Measurements from ENCODE around the gene CASR.

Gene CASR

DNA sequence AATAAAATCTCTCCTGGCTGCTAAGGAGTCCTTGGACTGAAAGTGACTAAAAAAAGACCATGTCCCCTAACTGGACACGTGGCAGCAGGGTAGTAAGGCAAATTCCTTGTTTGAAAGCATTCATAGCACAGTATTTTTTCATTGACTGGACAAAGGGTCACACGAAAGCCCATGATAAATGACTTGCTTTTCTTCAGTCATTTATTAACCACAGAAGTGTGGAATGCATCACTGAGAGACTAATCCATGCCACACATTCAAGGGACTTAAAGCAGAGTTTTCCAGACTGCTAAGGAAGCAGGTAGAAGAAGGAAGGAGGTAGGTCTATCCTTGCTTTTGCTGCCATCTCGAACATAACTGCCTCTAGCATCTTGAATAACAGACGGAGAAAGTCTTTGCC is 31.2 kb downstream of the CASR start:
- Histone ChIP-seq H3K4me3 (ENCODE audit: insufficient read depth, low read length, poor library complexity, severe bottlenecking) (no peak overlapping the region), H3K9me3 (ENCODE audit: insufficient read depth, low read length) (no peaks in the 10 kb centered on the region), H3K9ac (ENCODE audit: low read length) (no peak overlapping the region), H3K27me3 (ENCODE audit: low read length) (no peaks in the 10 kb centered on the region), H3K79me2 (ENCODE audit: insufficient read depth, low read length) (no peaks in the 10 kb centered on the region), H2AFZ (ENCODE audit: low read depth, low read length, severe bottlenecking) (no peak overlapping the region), H3K9me2 (replicated peaks; ENCODE audit: insufficient read depth, low read length) (no peaks in the 10 kb centered on the region), H3K27ac (ENCODE audit: low read depth, low read length) (no peak overlapping the region), H3F3A (ENCODE audit: insufficient read depth) (no peaks in the 10 kb centered on the region), H3K4me2 (ENCODE audit: low read depth, low read length, poor library complexity, severe bottlenecking) (no peak overlapping the region), H3K36me3 (ENCODE audit: low read length) (no peaks in the 10 kb centered on the region), H4K20me1 (ENCODE audit: low read depth, low read length) (no peaks in the 10 kb centered on the region)
- TF ChIP-seq EZH2phosphoT487 (conservative IDR thresholded peaks at IDR 0.05; ENCODE audit: low read length) (no peak), CTCF (IDR thresholded peaks at IDR 0.05; ENCODE audit: insufficient read depth, low read length, poor library complexity, severe bottlenecking) (no peak)

- Histone ChIP-seq H3K27me3 (ENCODE audit: low read length) (no peaks in the 10 kb centered on the region), H3K79me2 (ENCODE audit: insufficient read depth, low read length) (no peaks in the 10 kb centered on the region), H3K4me2 (ENCODE audit: low read depth, low read length, poor library complexity, severe bottlenecking) (no peak overlapping the region), H3K9me3 (ENCODE audit: insufficient read depth, low read length) (no peaks in the 10 kb centered on the region), H3F3A (ENCODE audit: insufficient read depth) (no peaks in the 10 kb centered on the region), H3K27ac (ENCODE audit: low read depth, low read length) (no peak overlapping the region), H3K9ac (ENCODE audit: low read length) (no peak overlapping the region), H4K20me1 (ENCODE audit: low read depth, low read length) (no peaks in the 10 kb centered on the region), H3K4me3 (ENCODE audit: insufficient read depth, low read length, poor library complexity, severe bottlenecking) (no peak overlapping the region), H3K36me3 (ENCODE audit: low read length) (no peaks in the 10 kb centered on the region), H2AFZ (ENCODE audit: low read depth, low read length, severe bottlenecking) (no peak overlapping the region), H3K9me2 (replicated peaks; ENCODE audit: insufficient read depth, low read length) (no peaks in the 10 kb centered on the region)
- TF ChIP-seq EZH2phosphoT487 (conservative IDR thresholded peaks at IDR 0.05; ENCODE audit: low read length) = no peak
- TF ChIP-seq CTCF (IDR thresholded peaks at IDR 0.05; ENCODE audit: insufficient read depth, low read length, poor library complexity, severe bottlenecking) = no peak
Measured at GRCh38 chr3:122215592-122216298, 32.3 kb downstream of the CASR start.

- no peaks in the 10 kb centered on the region for H3K36me3 ChIP-seq (ENCODE audit: low read length)
- H3K9me2 ChIP-seq (replicated peaks; ENCODE audit: insufficient read depth, low read length) = no peaks in the 10 kb centered on the region
- no peak overlapping the region for H3K4me2 ChIP-seq (ENCODE audit: low read depth, low read length, poor library complexity, severe bottlenecking)
- no peaks in the 10 kb centered on the region for H3K79me2 ChIP-seq (ENCODE audit: insufficient read depth, low read length)
- H4K20me1 ChIP-seq (ENCODE audit: low read depth, low read length) = no peaks in the 10 kb centered on the region
- no peaks in the 10 kb centered on the region for H3F3A ChIP-seq (ENCODE audit: insufficient read depth)
- TF ChIP-seq EZH2phosphoT487 (conservative IDR thresholded peaks at IDR 0.05; ENCODE audit: low read length) (no peak), CTCF (IDR thresholded peaks at IDR 0.05; ENCODE audit: insufficient read depth, low read length, poor library complexity, severe bottlenecking) (no peak)
- H3K9ac ChIP-seq (ENCODE audit: low read length) = no peak overlapping the region
- no peaks in the 10 kb centered on the region for H3K9me3 ChIP-seq (ENCODE audit: insufficient read depth, low read length)
- no peaks in the 10 kb centered on the region; the same call in 1 of the 2 replicates for H3K27me3 ChIP-seq (ENCODE audit: low read length)
- no peak overlapping the region for H2AFZ ChIP-seq (ENCODE audit: low read depth, low read length, severe bottlenecking)
- H3K4me3 ChIP-seq (ENCODE audit: insufficient read depth, low read length, poor library complexity, severe bottlenecking) = no peak overlapping the region
- H3K27ac ChIP-seq (ENCODE audit: low read depth, low read length) = no peak overlapping the region
Measured at GRCh38 chr3:122217901-122218300, 34.4 kb downstream of the CASR start.

All from SU-DHL-6 (cell line).